Hematopoietic multipotent progenitor cell treated with erythropoietin and hydrocortisone succinate and interleukin-3 and kit ligand, for 6 days (in vitro differentiated cells): ENCODE data around the gene CRIP2.

Source experiments
- DNase-seq: peaks from one replicate; pipeline ENCODE4 v3.0.0-alpha.2; 2015

The CRIP2 gene

DNA sequence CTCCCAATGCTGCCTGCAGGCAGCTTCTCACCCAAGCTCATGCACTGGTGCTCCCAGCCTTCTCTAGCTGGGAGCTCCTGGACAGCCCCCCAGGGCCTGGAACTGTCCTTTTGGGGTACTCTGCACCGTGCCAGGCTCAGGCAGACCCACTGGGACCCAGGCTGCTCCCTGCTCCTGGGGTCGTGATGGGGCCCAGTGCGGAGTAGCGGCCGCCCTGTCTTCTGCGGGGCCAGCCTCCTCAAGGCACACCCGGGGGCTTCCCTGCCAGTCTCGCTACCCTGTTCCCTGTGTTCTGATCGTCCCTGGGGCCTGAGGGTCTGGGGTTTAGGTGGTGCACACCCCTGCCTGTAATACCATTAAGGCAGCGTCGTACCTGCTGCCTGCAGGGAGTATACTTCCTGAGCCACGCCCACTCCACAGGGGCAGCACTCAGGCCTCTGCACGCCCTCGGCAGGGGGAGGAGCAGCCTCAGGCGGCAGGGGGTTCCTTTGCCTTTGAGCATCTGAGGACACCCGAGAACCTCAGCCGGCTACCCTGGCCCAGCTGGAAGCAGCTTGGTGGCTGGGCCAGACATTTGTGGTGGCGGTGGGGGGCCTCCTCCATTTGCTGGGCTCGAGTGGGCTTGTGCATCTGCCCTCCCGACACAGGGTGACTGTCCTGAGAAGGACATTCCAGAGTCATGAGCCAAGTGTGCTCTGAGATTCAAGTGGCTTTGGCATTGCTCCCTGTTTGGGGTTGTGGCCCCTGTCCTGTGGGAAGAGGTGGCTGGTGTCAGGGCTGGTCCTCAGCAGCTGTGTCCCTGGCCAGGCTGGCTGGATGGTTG is 9.2 kb upstream of the CRIP2 start:
- no peak for DNase-seq

DNA sequence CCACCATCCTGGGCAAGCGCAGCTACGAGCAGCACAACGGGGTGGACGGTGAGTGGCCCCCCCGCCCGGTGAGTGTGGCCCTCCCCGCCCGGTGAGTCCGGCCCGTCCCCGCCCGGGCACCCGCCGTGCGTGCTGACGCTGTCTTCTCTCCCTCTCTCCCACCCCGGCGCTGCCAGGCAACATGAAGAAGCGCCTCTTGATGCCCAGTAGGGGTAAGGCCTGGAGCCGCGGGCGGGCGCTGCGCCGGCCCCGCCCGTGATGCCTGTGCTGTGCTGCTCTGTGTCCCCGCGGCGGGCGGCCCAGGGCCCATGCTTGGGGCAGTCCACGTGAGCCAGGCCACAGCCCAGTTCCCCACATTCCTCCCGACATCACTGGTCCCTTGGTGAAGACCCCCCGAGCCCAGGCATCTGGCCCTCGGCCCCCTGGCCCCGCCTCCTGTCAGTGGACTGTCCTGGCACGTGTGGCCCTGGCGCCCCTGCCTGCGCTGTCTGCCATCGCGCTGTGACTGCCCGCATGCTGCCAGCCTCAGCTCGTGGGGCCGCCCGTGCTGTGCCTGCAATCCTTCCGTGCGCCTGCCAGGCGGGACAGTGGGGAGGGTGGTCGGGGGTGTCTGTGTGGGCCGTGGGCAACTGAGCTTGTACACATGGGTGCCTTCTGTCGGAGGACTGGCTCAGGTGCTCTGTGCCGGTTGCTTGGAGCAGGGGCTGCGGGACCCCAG is 7.9 kb upstream of the CRIP2 start:
- no peak for DNase-seq

DNA sequence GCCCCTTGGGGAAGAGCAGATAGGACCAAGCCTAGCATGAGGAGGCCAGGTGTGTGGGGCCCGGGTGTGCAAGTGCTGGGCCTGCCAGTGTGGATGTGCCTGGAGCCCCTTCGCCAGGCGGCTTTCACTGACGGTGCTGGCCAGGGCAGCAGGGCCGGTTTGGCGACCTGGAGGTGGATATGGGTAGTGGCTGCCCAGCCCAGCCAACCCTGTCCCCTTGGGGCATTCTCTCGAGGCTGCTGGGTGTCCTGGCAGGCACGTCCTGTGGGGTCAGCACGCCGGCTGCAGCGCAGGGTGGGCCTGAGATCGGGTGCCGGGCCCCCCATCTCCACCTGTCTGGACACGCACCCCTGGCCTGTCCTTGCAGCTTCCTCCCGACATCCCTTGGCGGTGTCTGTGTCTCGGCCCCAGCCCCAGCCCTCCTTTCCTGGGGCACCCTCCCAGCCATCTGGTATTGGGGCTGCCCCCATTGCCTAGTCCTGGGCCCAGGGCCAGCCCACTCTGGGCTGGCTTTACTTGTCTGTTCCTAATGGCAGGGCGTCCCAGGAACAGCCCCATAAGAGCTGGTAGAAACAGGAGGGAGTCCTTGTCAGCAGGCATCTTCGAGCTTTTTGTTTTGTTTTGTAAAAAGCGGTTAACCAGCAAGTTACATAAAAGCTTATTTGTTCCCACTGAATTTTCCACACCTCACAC is 7.2 kb upstream of the CRIP2 start:
- DNase-seq: no peak

DNA sequence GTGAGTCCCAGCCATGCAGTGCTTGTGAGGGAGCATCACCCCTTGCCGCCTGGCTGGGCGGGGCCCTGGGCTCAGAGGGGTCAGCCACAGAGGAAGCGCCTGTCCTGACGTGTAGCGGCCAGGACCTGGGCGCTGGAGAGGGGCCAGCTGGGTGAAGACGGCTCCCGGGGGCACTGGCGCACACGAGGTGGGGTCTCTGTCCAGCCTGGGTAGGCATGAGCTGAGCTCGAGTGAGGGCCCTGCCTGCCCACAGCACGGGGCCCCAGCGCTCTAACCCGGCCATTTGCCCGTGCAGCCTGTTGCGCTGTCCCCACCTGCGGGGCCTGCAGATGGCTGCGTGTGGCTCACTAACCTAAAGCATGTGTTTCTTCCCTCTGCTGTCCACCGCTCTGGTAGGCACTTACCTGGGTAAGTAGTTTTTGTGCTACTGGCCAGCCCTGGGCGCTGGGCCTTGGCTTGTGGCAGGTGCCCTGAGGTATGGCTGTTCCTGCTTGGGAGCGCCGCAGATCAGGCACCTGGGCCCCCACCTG is 6.6 kb upstream of the CRIP2 start:
- DNase-seq: no peak

DNA sequence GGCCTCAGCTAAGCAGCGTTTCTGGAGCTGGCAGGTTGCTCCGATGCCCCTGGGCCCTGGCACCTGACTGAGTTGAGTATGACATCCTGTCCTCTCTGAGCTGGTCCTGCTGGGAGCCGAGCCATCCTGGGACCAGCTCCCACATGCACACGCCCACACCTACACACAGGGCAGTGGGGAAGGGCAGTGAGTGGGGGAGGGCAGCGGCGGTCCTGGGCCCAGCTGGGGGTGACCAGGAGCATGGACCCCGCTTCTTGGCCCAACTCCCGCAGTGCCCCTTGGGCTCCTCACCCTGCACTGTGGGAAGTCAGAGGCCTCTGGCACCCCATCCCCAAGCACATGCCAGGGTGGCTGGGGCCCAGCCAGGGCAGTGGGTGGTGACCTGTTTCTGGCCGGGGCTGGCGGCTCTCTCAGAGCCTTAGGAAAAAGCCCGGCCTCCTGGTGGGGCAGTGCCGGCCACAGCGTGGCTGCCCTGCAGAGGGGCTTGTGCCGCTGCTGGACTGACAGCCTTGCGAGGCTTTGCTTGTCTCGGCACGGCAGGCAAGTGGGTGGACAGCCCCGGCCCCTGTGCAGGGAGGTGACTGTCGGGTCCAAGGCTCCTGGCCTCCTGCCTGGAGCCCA is 5.9 kb upstream of the CRIP2 start:
- DNase-seq: no peak

DNA sequence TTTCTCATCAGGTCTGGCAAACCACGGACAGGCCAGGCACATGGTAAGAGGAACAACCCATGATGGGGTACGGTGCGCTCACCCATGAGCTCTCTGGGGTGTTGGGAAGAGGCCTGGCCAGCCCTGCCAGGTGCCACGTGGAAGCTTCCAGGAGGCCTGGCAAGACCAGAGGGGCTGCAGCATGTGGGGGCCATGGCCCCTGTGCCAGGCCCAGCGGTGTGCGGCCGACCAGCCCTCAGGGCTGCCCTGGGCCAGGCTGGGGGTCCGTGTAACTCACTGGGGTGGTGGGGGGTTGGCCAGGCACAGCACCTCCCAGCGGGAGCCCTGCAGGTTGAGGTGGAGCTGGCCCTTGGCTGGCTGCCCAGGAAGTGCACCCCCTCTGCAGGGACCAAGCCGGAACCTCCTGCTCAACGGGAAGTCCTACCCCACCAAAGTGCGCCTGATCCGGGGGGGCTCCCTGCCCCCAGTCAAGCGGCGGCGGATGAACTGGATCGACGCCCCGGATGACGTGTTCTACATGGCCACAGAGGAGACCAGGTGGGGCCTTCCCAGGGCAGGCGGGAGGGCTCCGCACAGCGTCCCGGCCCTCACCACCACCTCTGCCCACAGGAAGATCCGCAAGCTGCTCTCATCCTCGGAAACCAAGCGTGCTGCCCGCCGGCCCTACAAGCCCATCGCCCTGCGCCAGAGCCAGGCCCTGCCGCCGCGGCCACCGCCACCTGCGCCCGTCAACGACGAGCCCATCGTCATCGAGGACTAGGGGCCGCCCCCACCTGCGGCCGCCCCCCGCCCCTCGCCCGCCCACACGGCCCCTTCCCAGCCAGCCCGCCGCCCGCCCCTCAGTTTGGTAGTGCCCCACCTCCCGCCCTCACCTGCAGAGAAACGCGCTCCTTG is 4.9 kb upstream of the CRIP2 start:
- DNase-seq: no peak

DNA sequence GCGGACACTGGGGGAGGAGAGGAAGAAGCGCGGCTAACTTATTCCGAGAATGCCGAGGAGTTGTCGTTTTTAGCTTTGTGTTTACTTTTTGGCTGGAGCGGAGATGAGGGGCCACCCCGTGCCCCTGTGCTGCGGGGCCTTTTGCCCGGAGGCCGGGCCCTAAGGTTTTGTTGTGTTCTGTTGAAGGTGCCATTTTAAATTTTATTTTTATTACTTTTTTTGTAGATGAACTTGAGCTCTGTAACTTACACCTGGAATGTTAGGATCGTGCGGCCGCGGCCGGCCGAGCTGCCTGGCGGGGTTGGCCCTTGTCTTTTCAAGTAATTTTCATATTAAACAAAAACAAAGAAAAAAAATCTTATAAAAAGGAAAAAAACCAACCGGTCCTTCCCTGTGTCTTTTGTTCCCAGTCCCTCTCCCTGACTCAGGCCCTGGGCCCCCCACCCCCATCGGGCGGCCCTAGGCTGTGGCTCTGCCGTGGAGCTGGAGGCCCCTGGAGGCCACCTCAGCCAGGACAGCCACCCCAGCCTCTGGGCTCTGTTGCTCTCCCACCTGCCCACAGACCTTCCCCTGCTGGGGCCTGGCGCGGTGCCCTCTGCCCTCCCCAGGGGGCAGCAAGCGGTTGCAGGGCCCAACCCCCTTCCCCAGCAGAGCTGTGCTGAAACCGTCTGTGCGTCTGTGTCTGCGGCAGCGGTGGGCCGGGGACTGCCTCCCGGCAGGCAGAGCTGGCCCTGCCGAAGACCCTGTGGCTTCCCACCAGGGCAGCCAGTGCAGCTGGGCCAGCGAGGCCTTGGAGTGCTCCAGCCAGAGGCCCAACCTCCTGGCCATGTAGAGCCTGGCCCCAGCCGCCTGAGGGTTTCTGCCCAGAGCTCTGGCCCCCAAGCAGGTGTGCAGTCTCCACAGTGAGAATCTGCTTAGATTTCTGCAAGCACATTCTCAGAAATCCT is 4.0 kb upstream of the CRIP2 start:
- no peak for DNase-seq

DNA sequence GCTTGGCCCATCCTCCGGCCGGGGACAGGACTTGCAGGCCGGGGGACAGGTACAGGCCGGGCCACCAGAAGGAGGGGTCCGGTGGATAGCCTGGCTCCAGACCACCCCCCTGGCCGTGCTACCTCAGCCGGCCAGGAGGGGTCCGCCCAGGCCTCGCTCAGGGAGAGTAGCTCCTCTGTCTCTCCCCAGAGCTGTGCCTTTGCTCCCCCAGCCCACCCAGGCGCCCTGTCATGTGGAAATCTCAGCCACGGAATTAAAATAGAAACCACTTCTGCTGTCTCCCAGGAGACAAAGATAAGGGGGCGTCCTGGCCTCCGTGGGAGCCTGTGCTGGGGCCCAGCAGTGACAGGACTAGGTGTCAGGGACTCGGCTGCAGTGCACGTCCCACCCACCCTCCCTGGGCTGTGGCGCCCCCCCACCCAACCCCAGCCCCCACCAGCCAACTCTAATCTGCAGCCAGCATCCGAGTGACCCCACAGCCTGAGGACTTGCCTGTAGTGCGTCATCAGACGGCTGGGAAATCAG is 3.3 kb upstream of the CRIP2 start:
- DNase-seq: no peak

DNA sequence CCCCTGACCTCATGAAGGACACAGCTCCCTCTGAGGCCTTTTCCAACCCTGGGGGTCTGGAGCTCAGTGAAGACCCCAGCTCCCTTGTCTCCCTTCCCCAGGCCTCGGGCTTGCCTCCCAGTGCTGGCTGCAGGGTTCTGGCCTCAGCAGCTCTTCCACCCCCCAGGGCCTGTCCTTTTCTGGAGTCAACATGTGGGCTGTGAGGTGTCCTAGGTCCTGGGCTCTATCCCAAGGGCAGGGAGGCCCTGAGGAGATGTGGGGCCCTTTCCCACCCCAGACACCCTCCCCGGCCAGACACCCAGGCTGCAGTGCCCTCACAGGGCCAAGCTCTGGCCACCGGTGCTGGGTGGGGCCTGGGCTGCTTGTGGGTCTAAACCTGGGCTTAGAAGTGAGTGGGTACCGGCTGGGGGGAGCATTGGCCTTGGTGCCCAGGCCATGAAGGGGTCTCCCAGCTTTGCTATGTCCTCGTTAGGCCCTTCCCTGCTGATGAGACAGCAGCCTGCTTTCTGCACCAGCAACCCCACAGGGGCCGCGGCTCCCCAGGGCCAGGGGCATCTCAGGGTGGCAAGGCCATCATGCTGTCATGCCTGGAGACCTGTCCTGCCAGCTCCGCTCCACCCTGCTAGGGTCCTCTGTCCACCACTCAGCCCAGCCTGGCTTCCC is 2.7 kb upstream of the CRIP2 start:
- DNase-seq: no peak

DNA sequence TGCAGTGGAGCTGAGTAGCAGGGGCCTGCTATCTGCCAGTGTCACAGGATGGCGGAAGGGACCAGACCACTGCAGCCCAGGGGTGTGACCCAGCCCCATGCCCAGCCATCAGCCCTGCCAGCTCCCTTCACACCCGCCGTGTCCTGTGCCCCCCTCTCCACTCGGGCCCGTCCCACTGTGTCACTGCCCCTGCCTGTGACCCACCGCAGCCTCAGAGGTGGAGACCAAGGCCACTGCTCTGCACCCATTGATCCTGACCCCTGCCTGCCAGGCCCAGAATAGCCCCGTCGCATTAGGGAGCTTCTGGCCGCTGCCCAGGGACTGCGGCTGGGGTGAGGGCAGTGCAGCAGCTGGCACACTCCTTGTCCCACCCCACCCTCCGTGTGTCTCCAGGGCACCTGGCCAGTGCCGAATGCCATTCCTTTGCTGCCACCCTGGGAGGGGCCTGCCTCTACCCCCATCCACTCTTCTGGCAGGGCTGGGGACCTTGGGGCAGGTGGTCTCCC is 2.1 kb upstream of the CRIP2 start:
- DNase-seq: no peak

DNA sequence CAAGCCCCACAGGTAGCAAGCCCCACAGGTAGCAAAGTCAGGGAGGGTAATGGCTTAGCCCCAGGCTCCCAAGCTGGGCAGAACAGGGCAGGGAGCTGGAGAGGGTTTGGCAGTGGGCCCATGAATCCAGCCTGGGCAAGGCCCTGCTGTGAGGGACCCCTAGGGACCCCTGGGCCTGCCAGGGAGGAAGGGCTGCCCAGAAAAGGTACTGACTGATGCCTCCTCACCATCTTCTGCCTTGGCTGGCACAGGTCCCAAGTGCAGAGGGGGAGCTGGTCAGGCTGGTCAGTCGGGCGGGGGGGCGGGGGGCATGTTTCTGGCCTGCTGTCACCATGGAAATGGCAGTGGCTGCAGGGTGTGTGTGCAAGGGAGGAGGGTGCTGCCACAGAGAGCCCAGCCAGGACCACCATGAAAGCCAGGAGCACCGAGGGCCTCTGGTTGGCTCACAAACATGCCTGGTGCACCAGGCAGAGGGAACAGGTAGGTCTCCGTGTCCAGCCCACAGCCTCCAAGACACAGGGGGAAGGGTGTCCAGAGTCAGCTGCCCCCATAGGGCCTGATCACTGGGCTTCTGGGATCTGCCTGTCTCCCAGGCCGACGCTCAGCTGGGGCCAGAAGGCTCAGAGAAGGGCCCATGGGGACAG is 1.5 kb upstream of the CRIP2 start:
- no peak for DNase-seq

DNA sequence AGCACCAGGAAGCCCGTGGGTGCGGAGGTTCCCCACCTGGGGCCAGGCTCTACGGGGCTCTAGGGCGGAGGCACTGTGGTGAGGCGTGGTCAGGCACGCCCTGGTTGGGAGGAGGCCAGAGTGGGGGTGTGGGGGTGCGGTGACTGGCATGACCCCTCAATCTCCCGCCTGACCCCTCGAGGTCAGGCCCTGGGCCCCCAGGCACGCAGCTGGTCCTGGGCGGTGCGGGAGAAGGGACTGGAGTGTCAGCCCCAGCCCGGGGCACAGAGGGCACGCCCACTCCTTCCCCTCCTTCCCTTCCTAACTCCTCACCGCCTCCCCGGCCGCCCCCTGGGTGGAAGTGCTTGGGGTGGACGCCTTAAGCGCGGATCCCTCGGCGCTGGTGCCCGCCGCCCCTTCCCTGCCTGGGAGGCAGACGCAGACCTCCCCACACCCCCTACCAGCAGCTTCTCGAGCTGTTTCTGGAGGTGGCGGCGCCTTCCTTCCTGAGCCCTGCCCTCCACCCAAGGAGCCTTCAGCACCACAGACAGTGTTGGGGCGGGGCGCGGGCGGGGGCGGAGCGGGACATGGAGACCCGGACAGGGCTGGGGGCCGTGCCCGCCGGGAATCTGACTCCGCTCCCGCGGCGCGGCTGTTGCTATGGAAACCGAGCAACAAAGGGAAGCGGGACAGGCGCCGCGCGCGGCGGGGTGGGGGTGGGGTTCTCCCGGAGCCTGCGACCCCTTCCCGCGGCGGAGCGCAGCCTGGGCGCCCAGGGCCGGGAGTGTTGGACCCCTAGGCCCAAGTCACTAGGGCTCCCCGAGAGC is 741 bp upstream of the CRIP2 start:
- peak; percentile 78 for DNase-seq

DNA sequence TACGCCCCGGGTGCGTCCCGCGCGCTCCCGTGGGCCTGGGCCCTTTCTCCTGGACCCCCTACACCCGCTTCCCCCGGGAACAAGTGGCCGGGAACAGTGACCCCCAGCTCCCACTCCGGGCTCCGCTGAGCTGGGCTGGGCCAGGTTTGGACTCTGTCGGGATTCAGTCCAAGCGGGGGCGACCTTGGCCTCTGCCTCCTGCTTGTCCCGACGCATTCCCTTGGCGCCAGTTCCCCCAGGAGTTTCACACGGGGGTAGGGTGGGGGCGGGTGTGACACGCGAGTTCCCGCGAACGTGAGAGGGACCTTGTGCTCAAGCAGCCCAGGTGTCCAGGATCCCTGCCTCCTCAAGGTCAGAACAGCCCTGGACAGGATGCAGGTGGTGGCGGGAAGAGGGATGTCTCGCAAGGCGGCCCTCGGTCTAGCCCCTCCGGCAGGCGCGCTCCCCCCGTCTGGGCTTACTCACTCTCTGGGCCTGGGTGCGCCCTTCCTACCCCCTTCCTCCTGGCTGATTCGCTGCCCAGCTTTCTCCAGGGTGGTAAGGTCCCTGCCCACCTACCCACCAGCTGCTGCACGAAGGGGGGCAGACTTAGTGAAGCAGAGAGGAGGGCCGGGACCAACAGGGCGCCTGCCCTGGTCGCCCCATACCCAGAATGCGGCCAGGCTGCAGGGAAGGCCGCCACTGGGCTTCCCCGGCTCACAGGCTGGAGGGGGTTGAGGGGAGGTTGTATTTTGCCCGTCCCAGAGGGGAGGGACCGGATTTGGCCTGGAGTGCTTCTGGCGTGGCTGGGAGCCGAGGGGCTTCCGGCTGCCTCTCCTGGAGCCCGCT is 862 bp downstream of the CRIP2 start:
- DNase-seq: no peak

DNA sequence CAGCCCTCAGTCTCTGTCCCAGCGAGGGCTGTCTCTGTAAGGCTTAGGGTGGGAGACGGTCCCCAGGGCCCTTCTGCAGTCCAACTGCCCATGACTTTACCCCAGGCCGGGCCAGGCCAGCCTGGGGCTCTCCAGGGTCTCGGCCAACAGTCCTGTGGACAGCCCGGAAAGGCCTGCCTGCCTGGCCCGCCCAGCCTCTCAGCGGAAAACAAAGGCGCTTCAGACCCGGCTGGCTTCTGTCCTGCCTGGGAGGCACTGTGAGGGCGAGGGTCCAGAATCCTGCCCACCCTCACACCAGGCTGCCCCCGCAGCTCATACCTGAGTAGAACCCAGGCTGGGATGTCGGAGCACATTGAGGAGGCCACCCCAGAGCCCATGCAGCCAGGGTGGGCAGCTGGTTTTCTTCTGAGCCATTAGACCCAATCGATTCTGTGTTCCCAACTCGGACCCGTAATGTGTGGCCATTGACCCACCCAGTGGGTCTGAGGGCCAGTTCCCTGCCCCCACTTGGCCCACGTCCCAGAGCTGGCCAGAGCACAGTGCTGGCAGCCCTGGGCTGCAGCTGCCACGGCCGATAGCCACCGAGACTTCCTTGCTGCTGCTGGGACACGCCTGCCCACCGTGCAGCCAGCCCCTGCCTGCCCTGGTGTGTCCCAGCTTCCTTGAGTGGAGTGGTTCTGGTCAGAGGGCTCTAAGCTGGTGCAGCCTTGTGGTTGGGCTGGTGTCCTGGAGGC is 1.6 kb downstream of the CRIP2 start:
- no peak for DNase-seq

DNA sequence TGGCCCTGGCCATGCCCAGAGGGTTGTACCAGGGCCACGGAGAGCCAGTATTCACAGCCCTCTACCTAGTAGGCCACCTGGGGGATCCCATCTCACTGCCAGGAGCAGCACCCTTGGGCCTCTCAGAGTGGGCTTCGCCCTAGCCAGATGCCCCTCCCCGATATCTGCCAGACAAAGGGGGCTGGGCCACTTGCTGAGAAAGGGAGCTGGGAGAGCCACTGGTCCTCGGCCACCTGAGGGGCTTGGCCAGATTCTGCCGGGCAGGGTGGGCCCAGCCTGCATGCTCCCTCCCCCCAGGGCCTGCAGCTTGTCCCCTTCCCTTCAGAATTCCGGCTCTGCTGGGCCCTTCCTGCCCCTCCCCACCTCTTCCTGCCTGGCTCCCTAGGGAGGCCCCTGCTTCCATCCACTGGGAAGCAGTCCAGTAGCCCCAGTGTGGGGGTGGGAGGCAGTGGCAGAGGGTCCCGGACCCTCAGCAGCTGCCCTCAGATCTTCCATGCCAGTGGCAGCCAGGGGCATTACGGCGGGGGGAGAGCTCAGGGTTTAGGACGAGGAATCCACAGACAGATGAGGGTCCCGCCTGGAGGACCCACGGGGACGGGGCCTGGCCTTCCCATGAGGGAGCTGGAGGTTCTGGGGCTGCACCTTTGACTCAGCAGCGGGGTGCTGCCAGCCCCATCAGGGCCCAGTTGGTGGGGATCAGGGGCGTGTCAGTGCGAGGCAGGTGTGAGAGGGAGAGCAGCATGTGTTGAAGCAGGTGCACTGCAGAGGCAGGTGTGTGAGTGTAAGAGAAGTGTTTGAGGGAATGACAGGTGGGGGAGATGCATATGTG is 2.4 kb downstream of the CRIP2 start:
- no peak for DNase-seq
